Neutrophil (primary cell): ENCODE measurements around the gene FHDC1.

Experiments
- H3K27ac ChIP-seq: fragments of 200-600 bp; sonication (generic); 2 replicates; pipeline ENCODE4 v1.5.1; 2016; ENCODE audit warnings: mild to moderate bottlenecking, moderate library complexity
- H3K27me3 ChIP-seq: fragments of 200-600 bp; sonication (generic); 2 replicates; pipeline ENCODE4 v1.6.0; 2016; ENCODE audit warnings: mild to moderate bottlenecking
- H3K36me3 ChIP-seq: fragments of 200-600 bp; sonication (generic); 2 replicates; pipeline ENCODE4 v1.5.1; 2017
- H3K4me1 ChIP-seq, 2 experiments: fragments of 200-600 bp in 1 of 2; sonication (generic) in 1 of 2; 1 replicate in 1 of 2; 2 replicates in 1 of 2; pipeline versions ENCODE4 v1.5.1 to v1.6.1; 2013 to 2016; ENCODE audit warnings: low read depth in 1 of 2, low read length in 1 of 2, mild to moderate bottlenecking in 1 of 2, moderate library complexity in 1 of 2; ENCODE audit not compliant: control insufficient read depth in 1 of 2, insufficient read depth in 1 of 2
- H3K4me3 ChIP-seq, 2 experiments: fragments of 200-600 bp in 1 of 2; sonication (generic) in 1 of 2; 1 replicate in 1 of 2; 2 replicates in 1 of 2; pipeline ENCODE4 v1.5.1; 2013 to 2016; ENCODE audit warnings: low read depth in 1 of 2, low read length in 1 of 2, mild to moderate bottlenecking in 1 of 2, moderate library complexity in 1 of 2
- H3K9me3 ChIP-seq: fragments of 200-600 bp; sonication (generic); 2 replicates; pipeline ENCODE4 v1.5.1; 2016
- TF ChIP-seq, protein P1 (sequence below): fragments of 200-600 bp; sonication (generic); IDR thresholded peaks from 2 replicates; pipeline ENCODE4 v1.5.1; 2016; ENCODE audit warnings: antibody characterized with exemption

Gene FHDC1

DNA sequence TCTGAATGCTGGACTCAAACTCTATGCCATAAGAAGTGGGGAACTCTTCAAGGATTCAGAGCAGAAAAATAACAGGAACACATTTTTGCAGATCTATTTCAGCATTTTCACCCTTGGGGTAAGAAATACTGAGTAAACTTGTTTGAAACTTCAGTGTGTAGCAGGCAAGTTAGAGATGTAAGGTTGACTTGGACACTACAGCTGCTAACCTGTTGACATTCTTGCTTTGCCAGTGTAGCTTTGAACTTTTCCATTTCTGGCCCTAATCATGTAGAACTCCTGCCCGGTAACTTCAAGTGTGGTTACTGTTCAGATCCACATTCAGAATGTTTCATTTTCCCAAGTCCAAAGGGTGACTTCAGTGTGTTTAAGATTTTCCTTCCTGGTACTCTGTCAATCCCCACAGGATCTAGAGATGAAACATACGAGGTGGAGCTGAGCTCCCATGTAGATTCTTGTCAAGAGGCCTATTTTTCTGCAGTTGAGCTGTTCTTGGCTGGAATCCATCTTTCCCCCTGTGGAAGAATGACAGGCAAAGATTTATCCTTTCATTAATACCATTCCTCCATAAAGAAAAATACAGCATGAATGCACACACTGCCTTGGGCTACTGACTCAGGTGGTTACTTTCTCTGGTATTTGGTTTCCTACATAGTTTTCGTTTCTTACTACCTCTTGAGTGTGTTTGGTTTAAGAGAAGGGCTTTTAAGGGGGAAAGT, 34.1 kb downstream of the FHDC1 start:
- TF ChIP-seq, protein P1, sequence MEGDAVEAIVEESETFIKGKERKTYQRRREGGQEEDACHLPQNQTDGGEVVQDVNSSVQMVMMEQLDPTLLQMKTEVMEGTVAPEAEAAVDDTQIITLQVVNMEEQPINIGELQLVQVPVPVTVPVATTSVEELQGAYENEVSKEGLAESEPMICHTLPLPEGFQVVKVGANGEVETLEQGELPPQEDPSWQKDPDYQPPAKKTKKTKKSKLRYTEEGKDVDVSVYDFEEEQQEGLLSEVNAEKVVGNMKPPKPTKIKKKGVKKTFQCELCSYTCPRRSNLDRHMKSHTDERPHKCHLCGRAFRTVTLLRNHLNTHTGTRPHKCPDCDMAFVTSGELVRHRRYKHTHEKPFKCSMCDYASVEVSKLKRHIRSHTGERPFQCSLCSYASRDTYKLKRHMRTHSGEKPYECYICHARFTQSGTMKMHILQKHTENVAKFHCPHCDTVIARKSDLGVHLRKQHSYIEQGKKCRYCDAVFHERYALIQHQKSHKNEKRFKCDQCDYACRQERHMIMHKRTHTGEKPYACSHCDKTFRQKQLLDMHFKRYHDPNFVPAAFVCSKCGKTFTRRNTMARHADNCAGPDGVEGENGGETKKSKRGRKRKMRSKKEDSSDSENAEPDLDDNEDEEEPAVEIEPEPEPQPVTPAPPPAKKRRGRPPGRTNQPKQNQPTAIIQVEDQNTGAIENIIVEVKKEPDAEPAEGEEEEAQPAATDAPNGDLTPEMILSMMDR: no peak
- H3K27me3 ChIP-seq: no peaks in the 10 kb centered on the region
- H3K36me3 ChIP-seq: no peaks in the 10 kb centered on the region
- no peaks in the 10 kb centered on the region for H3K4me1 ChIP-seq
- no peak overlapping the region for H3K4me3 ChIP-seq
- no peak overlapping the region for H3K27ac ChIP-seq
- no peaks in the 10 kb centered on the region for H3K9me3 ChIP-seq

DNA sequence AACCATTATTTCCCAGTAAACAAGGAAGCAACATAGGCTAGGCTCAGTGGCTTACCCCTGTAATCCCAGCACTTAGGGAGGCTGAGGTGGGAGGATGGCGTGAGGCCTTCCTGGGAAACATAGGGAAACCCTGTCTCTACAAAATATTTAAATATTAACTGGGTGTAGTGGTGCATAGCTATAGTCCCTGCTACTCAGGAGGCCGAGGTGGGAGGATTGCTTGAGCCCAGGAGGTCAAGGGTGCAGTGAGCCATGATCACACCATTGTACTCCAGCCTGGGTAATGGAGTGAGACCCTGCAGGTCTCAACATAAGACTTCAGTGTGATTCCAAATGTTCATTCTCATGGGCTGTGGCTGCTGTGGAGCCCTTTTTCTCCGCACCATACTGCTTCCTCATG, 34.9 kb downstream of the FHDC1 start:
- Histone ChIP-seq H3K9me3 (no peaks in the 10 kb centered on the region), H3K27me3 (no peaks in the 10 kb centered on the region), H3K4me3 (no peak overlapping the region), H3K27ac (no peak overlapping the region), H3K36me3 (no peaks in the 10 kb centered on the region), H3K4me1 (no peaks in the 10 kb centered on the region)
- TF ChIP-seq, protein P1: no peak

DNA sequence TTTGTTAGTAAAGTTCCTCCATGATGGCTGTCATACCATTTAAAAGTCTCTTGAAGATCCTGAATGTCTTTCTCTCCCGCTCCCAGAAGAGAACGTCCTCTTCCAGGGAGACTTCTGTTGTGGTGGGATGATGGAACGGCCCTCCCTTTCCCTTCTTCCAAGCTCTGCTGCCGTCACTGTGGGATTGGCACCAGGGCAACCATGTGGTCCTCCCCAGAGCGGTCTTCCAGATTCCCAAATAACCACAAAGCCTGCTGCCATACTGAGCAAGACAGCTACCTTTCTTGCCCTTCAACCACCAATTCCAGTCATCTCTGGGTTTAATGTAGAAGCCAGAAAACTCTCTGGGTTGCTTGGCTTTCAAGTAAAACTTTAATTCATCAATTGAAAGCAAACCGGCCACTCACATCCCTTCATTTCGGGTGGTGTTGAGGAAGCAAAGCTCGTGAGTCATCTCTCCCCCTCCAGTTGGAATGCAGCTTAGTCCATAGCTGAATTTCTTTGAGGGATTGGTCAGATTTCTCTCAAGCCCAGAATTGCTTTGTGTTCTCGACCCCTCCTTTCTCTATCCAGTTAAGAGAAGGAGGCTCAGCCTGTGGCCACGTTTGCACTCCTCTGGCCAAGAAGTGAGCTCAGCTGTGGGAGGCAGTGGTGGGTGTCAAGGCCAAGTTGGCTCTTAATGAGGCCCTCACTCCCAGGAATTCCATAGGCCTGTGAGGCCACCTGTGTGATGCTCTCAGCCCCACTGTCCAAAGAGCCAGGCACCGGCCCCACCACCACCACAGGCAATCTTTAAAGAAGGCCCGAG, 36.9 kb downstream of the FHDC1 start:
- H3K9me3 ChIP-seq: no peaks in the 10 kb centered on the region
- H3K27ac ChIP-seq: no peak overlapping the region
- no peak overlapping the region for H3K4me3 ChIP-seq
- no peaks in the 10 kb centered on the region for H3K4me1 ChIP-seq
- H3K27me3 ChIP-seq: no peaks in the 10 kb centered on the region
- TF ChIP-seq, protein P1: no peak
- H3K36me3 ChIP-seq: no peaks in the 10 kb centered on the region

DNA sequence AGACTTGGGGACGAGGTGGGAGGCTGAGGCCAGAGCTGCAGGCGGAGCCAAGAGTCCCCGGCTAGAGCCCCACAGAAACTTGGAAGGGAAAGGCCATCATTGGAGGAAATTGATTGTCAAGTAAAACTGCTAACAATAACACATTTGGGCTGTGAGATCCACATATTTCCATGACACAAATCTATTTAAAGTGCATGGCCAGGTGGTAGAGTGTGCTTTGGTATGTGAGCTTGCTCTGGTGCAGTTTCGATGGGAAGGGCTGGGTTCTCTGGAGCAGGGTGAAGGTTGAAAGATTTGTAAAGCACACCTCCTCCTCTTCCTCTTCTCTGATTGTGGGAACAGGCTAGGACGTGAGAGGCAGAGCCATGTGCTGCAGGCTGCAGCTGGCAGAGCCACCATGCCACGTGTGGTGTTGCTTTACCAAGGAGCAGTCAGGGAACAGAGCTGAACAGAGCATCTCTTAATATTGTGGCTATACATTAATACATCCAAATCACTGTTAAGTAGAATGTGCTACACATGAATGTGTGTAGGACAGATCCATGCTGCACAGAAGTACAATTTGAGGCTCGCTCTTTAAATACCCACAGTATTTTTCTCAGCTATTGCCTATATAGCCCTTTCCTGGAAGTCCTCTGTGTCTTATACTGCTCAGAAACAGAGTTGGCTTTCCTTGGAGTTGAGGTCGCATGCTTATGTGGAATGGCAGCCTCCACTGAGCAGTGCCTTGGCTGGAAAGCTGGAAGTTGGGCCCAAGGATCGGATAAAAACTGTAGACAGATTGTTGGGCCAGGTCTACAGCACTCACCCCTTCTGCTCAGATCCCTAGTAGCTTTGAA, 37.7 kb downstream of the FHDC1 start:
- Histone ChIP-seq H3K27ac (no peak overlapping the region), H3K36me3 (no peaks in the 10 kb centered on the region)

More for the DNA sequence above, 37.7 kb downstream of the FHDC1 start:
- Histone ChIP-seq H3K4me3 (no peak overlapping the region), H3K27me3 (no peaks in the 10 kb centered on the region), H3K4me1 (no peaks in the 10 kb centered on the region), H3K9me3 (no peaks in the 10 kb centered on the region)
- TF ChIP-seq, protein P1: no peak
